SK-N-SH (cell line): ENCODE results near the gene CHFR. TPM values are rescaled to one million over a fixed set of nuclear protein-coding genes. Genes with fewer than 3 reads are reported as not detected.

Source experiments
- CHD2 ChIP-seq: fragments of 150-350 bp; IDR thresholded peaks from 2 replicates; pipeline ENCODE4 v1.6.1; 2018; ENCODE audit warnings: low read length; ENCODE audit not compliant: partially characterized antibody
- CTCF ChIP-seq: fragments of 200-600 bp; sonication (generic); IDR thresholded peaks from 2 replicates; pipeline ENCODE4 v1.6.1; 2017; ENCODE audit warnings: antibody characterized with exemption, mild to moderate bottlenecking, moderate library complexity
- FOXJ3 ChIP-seq: sonication (generic); formaldehyde crosslinking; IDR thresholded peaks from 2 replicates; pipeline ENCODE4 v1.5.1; 2020; ENCODE audit warnings: mild to moderate bottlenecking, missing genetic modification reagents
- JUND ChIP-seq: IDR thresholded peaks from 2 replicates; pipeline ENCODE4 v1.4.0; 2012
- MXI1 ChIP-seq: IDR thresholded peaks from 2 replicates; pipeline ENCODE4 v1.6.1; 2012; ENCODE audit warnings: mild to moderate bottlenecking, low read depth, low read length, improper control_type of control experiment
- NFIC ChIP-seq: IDR thresholded peaks from 2 replicates; pipeline ENCODE4 v1.4.0; 2012; ENCODE audit warnings: borderline replicate concordance
- PBX3 ChIP-seq: IDR thresholded peaks from 2 replicates; pipeline ENCODE4; 2012
- POLR2AphosphoS5 ChIP-seq: IDR thresholded peaks from 2 replicates; pipeline ENCODE4 v1.6.1; 2012; ENCODE audit warnings: low read depth, low read length
- RCOR1 ChIP-seq: fragments of 150-350 bp; IDR thresholded peaks from 2 replicates; pipeline ENCODE4 v1.6.1; 2017; ENCODE audit warnings: antibody characterized with exemption, low read length
- REST ChIP-seq: IDR thresholded peaks from 2 replicates; pipeline ENCODE4 v1.6.1; 2012; ENCODE audit warnings: mild to moderate bottlenecking, low read depth, low read length, moderate library complexity
- RXRA ChIP-seq: IDR thresholded peaks from 2 replicates; pipeline ENCODE4 v1.4.0; 2012; ENCODE audit warnings: low read depth, mild to moderate bottlenecking, borderline replicate concordance
- TAF1 ChIP-seq: IDR thresholded peaks from 2 replicates; pipeline ENCODE4 v1.6.1; 2012; ENCODE audit warnings: low read depth, mild to moderate bottlenecking, low read length, moderate library complexity, borderline replicate concordance
- TCF12 ChIP-seq: IDR thresholded peaks from 2 replicates; pipeline ENCODE4 v1.4.0; 2012
- TEAD4 ChIP-seq: IDR thresholded peaks from 2 replicates; pipeline ENCODE4 v1.4.0; 2012; ENCODE audit warnings: mild to moderate bottlenecking, borderline replicate concordance; ENCODE audit not compliant: insufficient read depth
- USF2 ChIP-seq: fragments of 150-350 bp; IDR thresholded peaks from 2 replicates; pipeline ENCODE4 v1.6.1; 2017; ENCODE audit warnings: antibody characterized with exemption, low read length, low read depth, borderline replicate concordance
- polyA plus RNA-seq, 3 experiments: library from polyadenylated mRNA; depleted of rRNA; stranded (reverse); fragments of >200 nt; gene quantifications; 2 replicates each; pipeline ENCODE4 v1.2.3, GENCODE V29; 2012

CHFR gene
- polyA plus RNA-seq, 1 of the 3 experiments (the other 2 are of a cell fraction): 31.6 TPM

GRCh38 chr12:132828706-132829534 is 58.5 kb downstream of the CHFR start, which contains the start of gene GOLGA3 (continued):
- TF ChIP-seq REST (no peak), CHD2 (no peak), PBX3 (no peak), FOXJ3 (no peak), TAF1 (peak; percentile 84), NFIC (no peak), JUND (peak; percentile 20; the same call in 1 of the 2 replicates), TEAD4 (no peak), USF2 (no peak), MXI1 (peak; percentile 41; the same call in 1 of the 2 replicates), RXRA (no peak), CTCF (no peak), TCF12 (no peak), POLR2AphosphoS5 (peak; percentile 65), RCOR1 (no peak)
